Ovary (tissue), 10 donors: ENCODE measurements around the gene SPACA4. TPM values are rescaled to one million over a fixed set of nuclear protein-coding genes. Genes with fewer than 3 reads are reported as not detected.

Source experiments
- DNase-seq, 5 donors: peaks; one replicate each; pipeline ENCODE4 v3.0.0-alpha.2; 2019 to 2020
- H3K27ac ChIP-seq, 2 donors: fragments of 200-600 bp; one replicate each; pipeline versions ENCODE4 v1.5.1 to v1.8.0; 2019 to 2022
- H3K27me3 ChIP-seq: fragments of 200-600 bp; one replicate; pipeline ENCODE4 v1.8.0; 2022
- H3K36me3 ChIP-seq: fragments of 200-600 bp; sonication (generic); one replicate; pipeline ENCODE4 v1.5.1; 2019
- H3K4me1 ChIP-seq: one replicate; pipeline ENCODE4 v1.8.1; 2013; ENCODE audit warnings: mild to moderate bottlenecking, moderate library complexity; ENCODE audit not compliant: insufficient read depth
- H3K4me3 ChIP-seq: fragments of 200-600 bp; sonication (generic); one replicate; pipeline ENCODE4 v1.5.1; 2017
- H3K9me3 ChIP-seq, 2 donors: fragments of 200-600 bp in 1 of 2; sonication (generic) in 1 of 2; one replicate each; pipeline versions ENCODE4 v1.5.1 to v1.8.1; 2013 to 2019; ENCODE audit warnings: mild to moderate bottlenecking in 1 of 2, moderate library complexity in 1 of 2
- EP300 ChIP-seq: sonication (generic); formaldehyde crosslinking; IDR thresholded peaks from one replicate; pipeline ENCODE4 v1.6.1; 2017; ENCODE audit warnings: antibody characterized with exemption
- POLR2A ChIP-seq: fragments of 450-650 bp; IDR thresholded peaks from one replicate; pipeline ENCODE4 v1.6.1; 2017; ENCODE audit warnings: antibody characterized with exemption, mild to moderate bottlenecking, moderate library complexity
- WGBS, 3 donors: extraction: QIAGEN DNeasy Blood & Tissue Kit in 1 of 3; methylation state at CpG; one replicate each; pipeline versions ENCODE4 v1.1.5 to v1.1.7; 2013 to 2017; 5-methylcytosine and 5-hydroxymethylcytosine counted together
- intact Hi-C, 4 donors: fragments of 100-400 bp; cut with DNase I; formaldehyde crosslinking; loops; one replicate each; pipeline versions ENCODE4 v1.11.0 to v1.15.1; 2022 to 2023
- long read RNA-seq, 3 donors: library from polyadenylated mRNA in 2 of 3; unstranded in 2 of 3; transcript quantifications; one replicate each; pipeline ENCODE4 v2.0.0 and lab custom pipeline, GENCODE V29; 2021 to 2026
- polyA plus RNA-seq, 2 donors: library from polyadenylated mRNA; stranded (reverse); fragments of 200-250 nt in 1 of 2; fragments of 350-450 nt in 1 of 2; fragmentation: Illumina TruSeq in 1 of 2; extraction: RNeasy Lipid Tissue Mini Kit (QIAGEN cat#74804) in 1 of 2; gene quantifications; one replicate each; pipeline ENCODE4 v1.2.3, GENCODE V29; 2013 to 2014
- total RNA-seq, 7 donors: library from RNA; depleted of rRNA in 2 of 7; stranded (reverse); fragments of >200 nt in 2 of 7; fragmentation: NEBNext Ultra II Directional in 3 of 7; extraction: Animal tissue kit (Norgen Biotek cat#: 25700) in 3 of 7; gene quantifications; one replicate each; pipeline versions ENCODE4 v1.1.0 to v1.2.4, GENCODE V29; 2016 to 2023
- TF ChIP-seq, protein P1 (sequence below), 3 donors: fragments of 450-650 bp in 2 of 3; fragments of 200-600 bp in 1 of 3; IDR thresholded peaks; one replicate each; pipeline versions ENCODE4 v1.5.1 to v1.8.0; 2016 to 2022; ENCODE audit warnings: antibody characterized with exemption in 3 of 3, mild to moderate bottlenecking in 1 of 3
- donor health status: DM: no; HTN: no; CAD: no; lungs with moderate emphysema.
- donor health status: DM: no; HTN: no; CAD: no.
- donor health status: Bipolar disorder and iron deficiency.
- donor health status: DM: yes; HTN: yes; CAD: no.
- donor health status: DM: no; HTN: no; CAD: no.
- donor health status: DM: yes; HTN: yes; CAD: no.

SPACA4 gene, protein sequence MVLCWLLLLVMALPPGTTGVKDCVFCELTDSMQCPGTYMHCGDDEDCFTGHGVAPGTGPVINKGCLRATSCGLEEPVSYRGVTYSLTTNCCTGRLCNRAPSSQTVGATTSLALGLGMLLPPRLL
- not detected for total RNA-seq
- not detected for polyA plus RNA-seq
- long read RNA-seq, donor 1 = 0 reads
- long read RNA-seq, donor 2 = 0 reads
- long read RNA-seq, donor 3 = 0 reads

GRCh38 chr19:48606463-48607358, at the start of gene SPACA4:
SPACA4 (plus strand) TSS chr19:48606742; CDS start chr19:48606979, 237 bp downstream.
- TF ChIP-seq POLR2A = no peak
- WGBS, 3 donors = 83 to 88% (median 84%) methylated on average over 30 to 39 of the region's 39 CpGs
- Histone ChIP-seq H3K4me1 (no peaks in the 10 kb centered on the region), H3K4me3 (no peak within 1 kb of the TSS), H3K9me3 (no peaks in the 10 kb centered on the region), H3K27me3 (no peaks in the 10 kb centered on the region), H3K36me3 (no peaks in the 10 kb centered on the region), H3K27ac (no peak within 1 kb of the TSS)
- no peak for DNase-seq
- intact Hi-C loops = no loop called here

GRCh38 chr19:48556825-48557224, 49.7 kb upstream of the SPACA4 start:
- H3K4me1 ChIP-seq = peaks cover 2% of the 10 kb centered on the region
- H3K4me3 ChIP-seq = no peak overlapping the region
- no peaks in the 10 kb centered on the region for H3K36me3 ChIP-seq
- H3K27ac ChIP-seq = no peak overlapping the region
- H3K9me3 ChIP-seq = no peaks in the 10 kb centered on the region
- intact Hi-C loops = no loop called here
- H3K27me3 ChIP-seq = no peaks in the 10 kb centered on the region
- DNase-seq = no peak
- TF ChIP-seq, protein P1, sequence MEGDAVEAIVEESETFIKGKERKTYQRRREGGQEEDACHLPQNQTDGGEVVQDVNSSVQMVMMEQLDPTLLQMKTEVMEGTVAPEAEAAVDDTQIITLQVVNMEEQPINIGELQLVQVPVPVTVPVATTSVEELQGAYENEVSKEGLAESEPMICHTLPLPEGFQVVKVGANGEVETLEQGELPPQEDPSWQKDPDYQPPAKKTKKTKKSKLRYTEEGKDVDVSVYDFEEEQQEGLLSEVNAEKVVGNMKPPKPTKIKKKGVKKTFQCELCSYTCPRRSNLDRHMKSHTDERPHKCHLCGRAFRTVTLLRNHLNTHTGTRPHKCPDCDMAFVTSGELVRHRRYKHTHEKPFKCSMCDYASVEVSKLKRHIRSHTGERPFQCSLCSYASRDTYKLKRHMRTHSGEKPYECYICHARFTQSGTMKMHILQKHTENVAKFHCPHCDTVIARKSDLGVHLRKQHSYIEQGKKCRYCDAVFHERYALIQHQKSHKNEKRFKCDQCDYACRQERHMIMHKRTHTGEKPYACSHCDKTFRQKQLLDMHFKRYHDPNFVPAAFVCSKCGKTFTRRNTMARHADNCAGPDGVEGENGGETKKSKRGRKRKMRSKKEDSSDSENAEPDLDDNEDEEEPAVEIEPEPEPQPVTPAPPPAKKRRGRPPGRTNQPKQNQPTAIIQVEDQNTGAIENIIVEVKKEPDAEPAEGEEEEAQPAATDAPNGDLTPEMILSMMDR (IDR thresholded peaks at IDR 0.05) = no peak
- TF ChIP-seq EP300 = no peak
- TF ChIP-seq POLR2A = no peak
- 92 to 96% (median 93%) methylated on average over 5 of the region's 5 CpGs for WGBS, 3 donors

DNA sequence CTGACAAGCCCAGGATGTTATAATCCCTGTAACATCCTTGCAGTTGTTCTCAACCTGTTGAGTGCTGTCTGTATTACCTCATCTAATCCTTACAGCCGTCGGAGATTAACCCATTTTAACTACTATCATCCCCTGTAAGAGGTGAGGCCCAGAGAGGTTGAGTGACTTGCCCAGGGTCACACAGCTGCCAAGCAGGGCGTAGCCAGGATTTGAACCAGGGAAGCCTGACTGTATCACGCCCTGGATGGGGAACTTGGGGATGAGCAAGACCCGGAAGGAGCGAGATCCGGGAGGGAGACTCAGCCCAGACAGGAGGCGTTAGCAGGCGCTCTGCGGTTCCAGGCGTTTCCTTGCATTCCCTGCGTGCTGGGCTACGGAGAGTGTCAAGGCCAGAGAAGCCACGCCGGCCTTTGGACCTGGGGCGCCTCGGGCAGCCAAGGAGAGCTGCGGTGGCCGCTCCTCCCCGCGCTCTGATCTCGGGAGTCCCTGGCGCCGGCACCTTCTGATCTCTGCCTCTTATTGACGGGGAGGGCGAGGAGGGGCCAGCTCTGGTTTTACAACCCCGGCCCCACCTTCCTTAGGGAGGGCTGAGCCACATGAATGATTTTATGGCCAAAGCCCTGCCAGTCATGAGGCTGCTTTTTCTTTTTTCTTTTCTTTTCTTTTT, 48.4 kb upstream of the SPACA4 start:
- Histone ChIP-seq H3K27ac (no peak overlapping the region), H3K9me3 (no peaks in the 10 kb centered on the region), H3K4me3 (no peak overlapping the region), H3K4me1 (peaks cover 2% of the 10 kb centered on the region), H3K36me3 (no peaks in the 10 kb centered on the region), H3K27me3 (no peaks in the 10 kb centered on the region)
- TF ChIP-seq EP300 (no peak), POLR2A (no peak)
- TF ChIP-seq, protein P1 (IDR thresholded peaks at IDR 0.05) = no peak
- no peak for DNase-seq
- WGBS, 3 donors = 10 to 14% (median 11%) methylated on average over 27 of the region's 27 CpGs
- intact Hi-C loops = no loop called here

DNA sequence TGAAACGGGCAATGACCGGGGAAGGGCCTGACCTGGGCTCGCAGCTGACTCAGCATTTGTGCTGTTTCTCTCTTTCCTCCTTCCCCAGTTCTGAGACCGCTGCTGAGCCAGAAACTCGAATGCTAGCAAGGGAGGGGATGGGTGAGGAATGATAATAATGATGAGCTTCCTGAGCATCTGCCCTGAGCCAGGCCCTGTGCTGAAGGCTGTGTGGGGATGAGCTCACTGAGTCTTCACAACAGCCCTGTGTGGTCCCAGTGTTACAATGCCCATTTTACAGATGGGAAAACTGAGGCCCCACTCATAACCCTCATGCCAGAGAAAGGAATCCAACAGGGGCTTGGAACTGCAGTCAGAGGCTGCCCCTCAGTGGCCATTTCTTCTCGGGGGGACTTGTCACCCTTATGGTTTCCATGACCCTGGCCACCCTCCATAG, 46.4 kb upstream of the SPACA4 start:
- intact Hi-C loops = no loop called here
- WGBS, 3 donors = 52 to 60% (median 59%) methylated on average over 6 of the region's 6 CpGs
- no peak overlapping the region for H3K4me3 ChIP-seq

More for the DNA sequence above, 46.4 kb upstream of the SPACA4 start:
- Histone ChIP-seq H3K9me3 (no peaks in the 10 kb centered on the region), H3K27ac (no peak overlapping the region), H3K27me3 (no peaks in the 10 kb centered on the region), H3K4me1 (no peaks in the 10 kb centered on the region), H3K36me3 (no peaks in the 10 kb centered on the region)
- TF ChIP-seq POLR2A (no peak), EP300 (no peak)
- TF ChIP-seq, protein P1 (IDR thresholded peaks at IDR 0.05) = no peak
- no peak for DNase-seq
